ENCODE data around the gene CYP27B1.

DNA sequence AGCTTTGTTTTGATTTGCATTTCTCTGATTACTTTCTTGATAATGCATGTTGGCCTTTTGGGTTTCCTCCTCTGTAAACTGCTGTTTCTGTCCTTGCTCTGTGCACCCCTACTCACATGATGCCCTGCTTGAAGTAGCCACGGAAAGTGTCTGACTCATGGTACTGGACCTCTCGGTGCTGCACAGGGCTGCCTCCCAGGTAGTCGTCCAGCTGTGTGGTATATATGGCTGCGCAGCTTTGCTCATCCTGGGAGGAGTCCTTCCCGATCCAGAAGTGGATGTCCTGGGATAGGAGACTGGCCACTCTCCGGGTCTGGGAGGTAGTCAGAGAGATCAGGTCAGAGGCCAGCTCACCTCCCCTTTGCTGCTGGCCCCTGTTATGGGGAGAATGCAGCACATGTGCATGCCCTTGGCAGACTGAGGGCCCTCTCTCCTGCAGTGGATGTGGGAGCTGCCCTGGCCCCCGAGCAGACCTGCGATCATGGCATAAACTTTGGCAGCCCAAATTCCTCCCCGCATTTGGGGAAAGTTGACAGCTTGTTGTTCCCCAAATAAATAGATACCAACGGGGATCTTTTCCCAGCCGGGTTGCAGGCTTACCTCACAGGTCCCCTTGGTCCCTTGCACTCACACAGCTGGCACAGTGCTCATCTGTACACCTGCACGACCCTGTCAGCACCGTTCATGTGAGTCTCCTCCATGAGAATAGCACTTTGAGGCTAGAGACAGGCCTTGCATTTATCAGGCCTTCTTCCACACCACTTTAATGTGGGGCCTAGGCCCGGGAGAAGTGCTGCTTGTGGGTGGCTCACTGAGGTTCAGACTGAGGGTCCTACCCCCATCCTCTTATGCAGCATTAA, 46.5 kb upstream of the CYP27B1 start:
- TF ChIP-seq, protein P1, sequence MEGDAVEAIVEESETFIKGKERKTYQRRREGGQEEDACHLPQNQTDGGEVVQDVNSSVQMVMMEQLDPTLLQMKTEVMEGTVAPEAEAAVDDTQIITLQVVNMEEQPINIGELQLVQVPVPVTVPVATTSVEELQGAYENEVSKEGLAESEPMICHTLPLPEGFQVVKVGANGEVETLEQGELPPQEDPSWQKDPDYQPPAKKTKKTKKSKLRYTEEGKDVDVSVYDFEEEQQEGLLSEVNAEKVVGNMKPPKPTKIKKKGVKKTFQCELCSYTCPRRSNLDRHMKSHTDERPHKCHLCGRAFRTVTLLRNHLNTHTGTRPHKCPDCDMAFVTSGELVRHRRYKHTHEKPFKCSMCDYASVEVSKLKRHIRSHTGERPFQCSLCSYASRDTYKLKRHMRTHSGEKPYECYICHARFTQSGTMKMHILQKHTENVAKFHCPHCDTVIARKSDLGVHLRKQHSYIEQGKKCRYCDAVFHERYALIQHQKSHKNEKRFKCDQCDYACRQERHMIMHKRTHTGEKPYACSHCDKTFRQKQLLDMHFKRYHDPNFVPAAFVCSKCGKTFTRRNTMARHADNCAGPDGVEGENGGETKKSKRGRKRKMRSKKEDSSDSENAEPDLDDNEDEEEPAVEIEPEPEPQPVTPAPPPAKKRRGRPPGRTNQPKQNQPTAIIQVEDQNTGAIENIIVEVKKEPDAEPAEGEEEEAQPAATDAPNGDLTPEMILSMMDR (IDR thresholded peaks at IDR 0.05; ENCODE audit: insufficient read depth, low read length, poor library complexity, severe bottlenecking), result no peak
- TF ChIP-seq EZH2phosphoT487 (conservative IDR thresholded peaks at IDR 0.05; ENCODE audit: low read length), result no peak

All from SU-DHL-6 (cell line).